Measurements from ENCODE around the gene RSPH1.

The RSPH1 gene

GRCh38 chr21:42495765-42496119 is 282 bp downstream of the RSPH1 start:
- H3K9me3 ChIP-seq (ENCODE audit: insufficient read depth, low read depth, low read length) = no peaks in the 10 kb centered on the region
- H3K27ac ChIP-seq (ENCODE audit: low read depth, low read length) = no peak overlapping the region
- no peak overlapping the region for H3K9ac ChIP-seq (ENCODE audit: low read depth, low read length)
- H3K36me3 ChIP-seq (ENCODE audit: insufficient read depth, low read length) = no peaks in the 10 kb centered on the region
- H3K4me3 ChIP-seq (ENCODE audit: low read length) = peak overlapping the region; percentile 88
- H3K4me1 ChIP-seq (ENCODE audit: insufficient read depth, low read length) = peaks cover 20% of the 10 kb centered on the region
- peaks cover 8% of the 10 kb centered on the region; the same call in 1 of the 2 replicates for H3K27me3 ChIP-seq (ENCODE audit: insufficient read depth, low read length)
- 6% methylated on average over 16 of the region's 18 CpGs for WGBS

GRCh38 chr21:42495027-42495426 is 997 bp downstream of the RSPH1 start:
- Histone ChIP-seq H3K9me3 (ENCODE audit: insufficient read depth, low read depth, low read length) (no peaks in the 10 kb centered on the region), H3K27ac (ENCODE audit: low read depth, low read length) (no peak overlapping the region), H3K4me3 (ENCODE audit: low read length) (no peak overlapping the region), H3K9ac (ENCODE audit: low read depth, low read length) (no peak overlapping the region), H3K36me3 (ENCODE audit: insufficient read depth, low read length) (no peaks in the 10 kb centered on the region), H3K27me3 (ENCODE audit: insufficient read depth, low read length) (peaks cover 8% of the 10 kb centered on the region; the same call in 1 of the 2 replicates), H3K4me1 (ENCODE audit: insufficient read depth, low read length) (peaks cover 18% of the 10 kb centered on the region)
- WGBS = 93% methylated on average over 5 of the region's 5 CpGs

DNA sequence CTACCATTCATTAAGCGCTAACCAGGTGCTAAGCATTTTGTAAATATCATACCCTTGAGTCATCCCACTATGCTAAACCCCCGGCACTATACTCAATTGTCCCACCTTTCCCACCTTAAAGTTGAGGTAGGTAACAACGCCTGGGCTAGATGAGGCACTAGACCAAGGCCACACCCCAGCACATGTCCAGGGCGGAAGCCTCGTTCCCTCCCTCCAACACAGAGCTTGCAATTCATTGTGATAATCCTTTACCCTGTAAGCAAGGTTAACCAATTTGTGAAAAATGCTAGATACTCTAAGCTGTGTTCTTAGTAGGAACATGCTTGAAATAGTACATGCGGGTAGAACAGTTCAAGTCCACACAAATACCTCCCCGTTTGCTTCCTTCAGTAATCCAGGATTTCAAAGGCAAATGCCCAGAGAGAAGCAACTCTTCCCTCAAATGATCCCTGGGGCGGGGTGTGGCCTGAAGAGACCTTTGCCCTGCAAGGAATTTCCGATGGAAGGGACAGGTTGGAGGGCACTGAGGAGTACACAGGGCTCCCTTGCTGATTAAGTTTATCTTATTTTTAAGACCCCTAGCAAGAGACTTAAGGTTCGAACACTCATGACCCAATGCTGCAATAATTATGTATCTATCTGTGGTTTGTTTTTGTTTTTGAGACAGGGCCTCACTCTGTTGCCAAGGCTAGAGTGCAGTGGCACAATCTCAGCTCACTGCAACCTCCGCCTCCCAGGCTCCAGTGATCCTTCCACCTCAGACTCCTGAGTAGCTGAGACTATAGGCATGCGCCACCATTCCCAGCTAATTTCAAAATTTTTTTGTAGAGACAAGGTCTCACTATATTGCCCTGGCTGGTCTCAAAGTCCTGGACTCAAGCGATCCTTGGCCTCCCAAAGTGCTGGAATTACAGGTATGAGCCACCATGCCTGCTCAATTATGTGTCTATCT is 2.6 kb downstream of the RSPH1 start:
- Histone ChIP-seq H3K4me3 (ENCODE audit: low read length) (no peak overlapping the region), H3K27ac (ENCODE audit: low read depth, low read length) (no peak overlapping the region), H3K27me3 (ENCODE audit: insufficient read depth, low read length) (peaks cover 8% of the 10 kb centered on the region; the same call in 1 of the 2 replicates), H3K9me3 (ENCODE audit: insufficient read depth, low read depth, low read length) (no peaks in the 10 kb centered on the region), H3K36me3 (ENCODE audit: insufficient read depth, low read length) (no peaks in the 10 kb centered on the region), H3K4me1 (ENCODE audit: insufficient read depth, low read length) (peaks cover 12% of the 10 kb centered on the region), H3K9ac (ENCODE audit: low read depth, low read length) (no peak overlapping the region)
- 75% methylated on average over 12 of the region's 13 CpGs for WGBS

DNA sequence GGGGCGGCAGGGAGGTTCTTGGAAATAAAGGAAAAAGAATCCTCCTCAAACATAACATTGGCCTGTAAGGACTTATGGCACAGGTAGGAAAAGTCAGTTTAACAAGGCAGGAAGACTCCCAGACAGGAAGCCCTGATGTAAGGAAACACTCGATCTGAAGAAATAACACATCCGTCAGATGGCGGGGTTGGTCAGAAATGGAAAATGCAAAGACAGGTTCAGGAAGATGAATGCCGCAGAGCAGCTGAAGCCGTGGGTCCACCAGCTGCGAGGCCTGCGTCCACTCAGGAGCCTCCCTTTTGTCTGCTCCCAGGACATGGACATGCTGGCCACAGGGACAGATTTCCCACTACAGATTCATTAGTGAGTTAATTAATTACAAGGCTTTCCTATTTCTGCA is 3.8 kb downstream of the RSPH1 start:
- H3K9me3 ChIP-seq (ENCODE audit: insufficient read depth, low read depth, low read length) = no peaks in the 10 kb centered on the region

DNA sequence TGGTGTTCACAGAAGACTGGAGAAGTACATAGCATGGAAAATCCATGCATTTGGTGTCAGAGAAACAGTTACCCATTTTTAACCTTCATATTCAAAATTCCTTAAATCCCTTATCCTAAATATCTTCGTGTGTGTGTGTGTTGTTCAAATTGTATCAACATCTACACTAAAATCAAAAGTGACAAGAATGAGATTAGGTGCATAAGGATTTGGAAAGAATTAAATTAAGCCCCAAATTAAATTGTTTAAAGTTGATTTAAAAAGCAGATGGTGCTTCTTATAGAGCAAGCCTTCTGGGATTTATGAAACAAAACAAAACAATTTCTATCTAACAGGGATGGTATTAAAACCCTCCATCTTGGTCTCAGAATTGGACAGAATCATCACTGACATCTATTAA is 4.7 kb downstream of the RSPH1 start:
- no CpG with 5 or more reads among the region's 1 CpG for WGBS

More for the DNA sequence above, 3.8 kb downstream of the RSPH1 start:
- no peak overlapping the region for H3K9ac ChIP-seq (ENCODE audit: low read depth, low read length)
- no peak overlapping the region for H3K4me3 ChIP-seq (ENCODE audit: low read length)
- H3K27me3 ChIP-seq (ENCODE audit: insufficient read depth, low read length) = peaks cover 8% of the 10 kb centered on the region
- peaks cover 11% of the 10 kb centered on the region for H3K4me1 ChIP-seq (ENCODE audit: insufficient read depth, low read length)
- no peaks in the 10 kb centered on the region for H3K36me3 ChIP-seq (ENCODE audit: insufficient read depth, low read length)
- H3K27ac ChIP-seq (ENCODE audit: low read depth, low read length) = no peak overlapping the region
- 93% methylated on average over 8 of the region's 8 CpGs for WGBS

GRCh38 chr21:42490720-42491119 is 5.3 kb downstream of the RSPH1 start:
- no peaks in the 10 kb centered on the region for H3K36me3 ChIP-seq (ENCODE audit: insufficient read depth, low read length)
- no peak overlapping the region for H3K27ac ChIP-seq (ENCODE audit: low read depth, low read length)
- no peak overlapping the region for H3K4me3 ChIP-seq (ENCODE audit: low read length)
- H3K9ac ChIP-seq (ENCODE audit: low read depth, low read length) = no peak overlapping the region
- no peaks in the 10 kb centered on the region for H3K9me3 ChIP-seq (ENCODE audit: insufficient read depth, low read depth, low read length)
- H3K27me3 ChIP-seq (ENCODE audit: insufficient read depth, low read length) = peaks cover 7% of the 10 kb centered on the region
- H3K4me1 ChIP-seq (ENCODE audit: insufficient read depth, low read length) = peaks cover 8% of the 10 kb centered on the region; the same call in 1 of the 2 replicates

More for the DNA sequence above, 4.7 kb downstream of the RSPH1 start:
- peaks cover 8% of the 10 kb centered on the region for H3K27me3 ChIP-seq (ENCODE audit: insufficient read depth, low read length)
- H3K4me1 ChIP-seq (ENCODE audit: insufficient read depth, low read length) = peaks cover 8% of the 10 kb centered on the region; the same call in 1 of the 2 replicates
- no peak overlapping the region for H3K4me3 ChIP-seq (ENCODE audit: low read length)
- H3K36me3 ChIP-seq (ENCODE audit: insufficient read depth, low read length) = no peaks in the 10 kb centered on the region
- H3K9ac ChIP-seq (ENCODE audit: low read depth, low read length) = no peak overlapping the region
- no peak overlapping the region for H3K27ac ChIP-seq (ENCODE audit: low read depth, low read length)
- H3K9me3 ChIP-seq (ENCODE audit: insufficient read depth, low read depth, low read length) = no peaks in the 10 kb centered on the region

GRCh38 chr21:42489991-42490390 is 6.0 kb downstream of the RSPH1 start:
- WGBS = 93% methylated on average over 4 of the region's 4 CpGs

DNA sequence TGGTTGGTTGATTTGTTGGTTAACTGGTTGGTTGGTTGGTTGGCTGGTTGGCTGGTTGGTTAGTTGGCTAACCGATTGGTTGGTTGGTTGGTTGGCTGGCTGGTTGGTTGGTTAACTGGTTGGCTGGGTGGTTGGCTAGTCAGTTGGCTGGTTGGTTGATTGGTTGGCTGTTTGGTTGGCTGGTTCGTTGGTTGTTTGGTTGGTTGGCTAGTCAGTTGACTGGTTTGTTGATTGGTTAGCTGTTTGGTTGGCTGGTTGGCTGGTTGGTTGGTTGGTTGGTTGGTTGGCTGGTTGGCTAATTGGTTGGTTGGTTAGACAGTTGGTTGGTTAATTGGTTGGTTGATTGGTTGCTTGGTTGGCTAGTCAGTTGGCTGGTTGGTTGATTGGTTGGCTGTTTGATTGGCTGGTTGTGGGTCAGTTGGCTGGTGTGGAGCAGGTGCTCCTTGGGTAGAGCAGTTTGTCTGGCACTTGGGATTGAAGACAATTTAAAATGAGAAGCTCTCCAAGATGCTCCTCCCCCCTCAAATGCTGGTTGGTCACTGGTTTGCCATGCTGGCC is 6.9 kb downstream of the RSPH1 start:
- 56% methylated on average over 2 of the region's 2 CpGs for WGBS
- Histone ChIP-seq H3K27me3 (ENCODE audit: insufficient read depth, low read length) (no peaks in the 10 kb centered on the region; the same call in 1 of the 2 replicates), H3K9ac (ENCODE audit: low read depth, low read length) (no peak overlapping the region), H3K4me1 (ENCODE audit: insufficient read depth, low read length) (peaks cover 5% of the 10 kb centered on the region; the same call in 1 of the 2 replicates), H3K9me3 (ENCODE audit: insufficient read depth, low read depth, low read length) (no peaks in the 10 kb centered on the region), H3K4me3 (ENCODE audit: low read length) (no peak overlapping the region), H3K27ac (ENCODE audit: low read depth, low read length) (no peak overlapping the region), H3K36me3 (ENCODE audit: insufficient read depth, low read length) (no peaks in the 10 kb centered on the region)

More at GRCh38 chr21:42489991-42490390, 6.0 kb downstream of the RSPH1 start:
- no peak overlapping the region for H3K27ac ChIP-seq (ENCODE audit: low read depth, low read length)
- H3K4me3 ChIP-seq (ENCODE audit: low read length) = no peak overlapping the region
- H3K27me3 ChIP-seq (ENCODE audit: insufficient read depth, low read length) = no peaks in the 10 kb centered on the region; the same call in none of the 2 replicates
- no peaks in the 10 kb centered on the region for H3K36me3 ChIP-seq (ENCODE audit: insufficient read depth, low read length)
- no peaks in the 10 kb centered on the region for H3K9me3 ChIP-seq (ENCODE audit: insufficient read depth, low read depth, low read length)
- no peak overlapping the region for H3K9ac ChIP-seq (ENCODE audit: low read depth, low read length)
- peaks cover 5% of the 10 kb centered on the region; the same call in 1 of the 2 replicates for H3K4me1 ChIP-seq (ENCODE audit: insufficient read depth, low read length)

DNA sequence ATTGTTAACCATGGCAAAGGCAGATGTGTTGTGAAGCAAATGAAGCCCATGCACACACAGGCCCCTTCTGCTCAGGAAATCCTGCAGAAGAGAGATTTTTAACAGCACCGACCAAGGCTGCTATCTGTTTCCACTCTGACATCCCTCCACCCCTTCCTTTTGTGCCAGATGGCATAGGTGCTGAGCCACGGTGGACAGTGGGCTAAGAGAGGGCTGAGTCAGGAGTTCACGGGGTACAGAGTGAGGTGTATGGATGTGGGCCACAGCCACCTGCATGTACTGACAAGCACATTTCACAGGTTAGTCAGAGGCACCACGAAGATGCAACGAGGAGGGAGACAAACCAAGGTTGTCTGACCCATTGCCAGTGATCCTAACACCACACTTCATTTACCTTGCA is 9.5 kb downstream of the RSPH1 start:
- Histone ChIP-seq H3K36me3 (ENCODE audit: insufficient read depth, low read length) (no peaks in the 10 kb centered on the region), H3K27me3 (ENCODE audit: insufficient read depth, low read length) (no peaks in the 10 kb centered on the region; the same call in 1 of the 2 replicates), H3K9ac (ENCODE audit: low read depth, low read length) (no peak overlapping the region), H3K4me3 (ENCODE audit: low read length) (no peak overlapping the region), H3K4me1 (ENCODE audit: insufficient read depth, low read length) (no peaks in the 10 kb centered on the region), H3K27ac (ENCODE audit: low read depth, low read length) (no peak overlapping the region), H3K9me3 (ENCODE audit: insufficient read depth, low read depth, low read length) (no peaks in the 10 kb centered on the region)
- WGBS = 89% methylated on average over 5 of the region's 5 CpGs

GRCh38 chr21:42486072-42486471 is 10.0 kb downstream of the RSPH1 start:
- Histone ChIP-seq H3K4me1 (ENCODE audit: insufficient read depth, low read length) (no peaks in the 10 kb centered on the region), H3K9ac (ENCODE audit: low read depth, low read length) (no peak overlapping the region), H3K9me3 (ENCODE audit: insufficient read depth, low read depth, low read length) (no peaks in the 10 kb centered on the region), H3K27ac (ENCODE audit: low read depth, low read length) (no peak overlapping the region), H3K27me3 (ENCODE audit: insufficient read depth, low read length) (no peaks in the 10 kb centered on the region; the same call in 1 of the 2 replicates), H3K4me3 (ENCODE audit: low read length) (no peak overlapping the region), H3K36me3 (ENCODE audit: insufficient read depth, low read length) (no peaks in the 10 kb centered on the region)
- 90% methylated on average over 6 of the region's 6 CpGs for WGBS

GRCh38 chr21:42484966-42485365 is 11.1 kb downstream of the RSPH1 start:
- no peak overlapping the region for H3K4me3 ChIP-seq (ENCODE audit: low read length)
- no peaks in the 10 kb centered on the region for H3K36me3 ChIP-seq (ENCODE audit: insufficient read depth, low read length)
- no peak overlapping the region for H3K9ac ChIP-seq (ENCODE audit: low read depth, low read length)
- 81% methylated on average over 6 of the region's 7 CpGs for WGBS
- no peaks in the 10 kb centered on the region; the same call in 1 of the 2 replicates for H3K27me3 ChIP-seq (ENCODE audit: insufficient read depth, low read length)
- no peak overlapping the region for H3K27ac ChIP-seq (ENCODE audit: low read depth, low read length)
- no peaks in the 10 kb centered on the region for H3K4me1 ChIP-seq (ENCODE audit: insufficient read depth, low read length)
- H3K9me3 ChIP-seq (ENCODE audit: insufficient read depth, low read depth, low read length) = no peaks in the 10 kb centered on the region

All from HUES64 (cell line).